Thymus (tissue), 11 donors: ENCODE measurements around the gene TUB. TPM values are rescaled to one million over a fixed set of nuclear protein-coding genes. Genes with fewer than 3 reads are reported as not detected.

ENCODE experiments used
- DNase-seq, 9 donors: peaks; one replicate each; pipeline ENCODE4 v3.0.0-alpha.2; 2013; ENCODE audit warnings: low spot score in 9 of 9, low read depth in 6 of 9, missing footprints in 1 of 9
- H3K27ac ChIP-seq, 2 donors: one replicate each; pipeline ENCODE4 v1.5.1; 2013; ENCODE audit warnings: control low read depth in 1 of 2, low read depth in 1 of 2, low read length in 1 of 2, mild to moderate bottlenecking in 1 of 2, moderate library complexity in 1 of 2
- H3K27me3 ChIP-seq, 2 donors: one replicate each; pipeline ENCODE4 v1.5.1; 2013; ENCODE audit warnings: low read length in 1 of 2; ENCODE audit not compliant: control insufficient read depth in 2 of 2, insufficient read depth in 1 of 2
- H3K36me3 ChIP-seq, 2 donors: one replicate each; pipeline ENCODE4 v1.5.1; 2013; ENCODE audit warnings: low read length in 1 of 2, mild to moderate bottlenecking in 1 of 2, moderate library complexity in 1 of 2; ENCODE audit not compliant: control insufficient read depth in 2 of 2, insufficient read depth in 2 of 2
- H3K4me1 ChIP-seq, 2 donors: one replicate each; pipeline ENCODE4 v1.5.1; 2013; ENCODE audit warnings: low read length in 2 of 2; ENCODE audit not compliant: control insufficient read depth in 2 of 2, insufficient read depth in 2 of 2
- H3K4me3 ChIP-seq, 2 donors: one replicate each; pipeline ENCODE4 v1.5.1; 2013; ENCODE audit warnings: low read length in 2 of 2, control low read depth in 1 of 2, mild to moderate bottlenecking in 1 of 2
- H3K9me3 ChIP-seq, 2 donors: one replicate each; pipeline ENCODE4 v1.5.1; 2013; ENCODE audit warnings: low read length in 1 of 2, mild to moderate bottlenecking in 1 of 2; ENCODE audit not compliant: control insufficient read depth in 2 of 2, insufficient read depth in 1 of 2
- WGBS: extraction: QIAGEN DNeasy Blood & Tissue Kit; methylation state at CpG from one replicate; pipeline ENCODE4 v1.1.7; 2013; 5-methylcytosine and 5-hydroxymethylcytosine counted together
- polyA plus RNA-seq: library from polyadenylated mRNA; stranded (reverse); fragments of 200-250 nt; gene quantifications from one replicate; pipeline ENCODE4 v1.2.3, GENCODE V29; 2013
- total RNA-seq: library from RNA; stranded (reverse); fragments of 120-200 nt; gene quantifications from one replicate; pipeline ENCODE4 v1.2.4, GENCODE V29; 2013
- donor health status: healthy.

Gene TUB
- total and polyA plus RNA-seq, 2 donors: 0.80 to 2.5 TPM

DNA sequence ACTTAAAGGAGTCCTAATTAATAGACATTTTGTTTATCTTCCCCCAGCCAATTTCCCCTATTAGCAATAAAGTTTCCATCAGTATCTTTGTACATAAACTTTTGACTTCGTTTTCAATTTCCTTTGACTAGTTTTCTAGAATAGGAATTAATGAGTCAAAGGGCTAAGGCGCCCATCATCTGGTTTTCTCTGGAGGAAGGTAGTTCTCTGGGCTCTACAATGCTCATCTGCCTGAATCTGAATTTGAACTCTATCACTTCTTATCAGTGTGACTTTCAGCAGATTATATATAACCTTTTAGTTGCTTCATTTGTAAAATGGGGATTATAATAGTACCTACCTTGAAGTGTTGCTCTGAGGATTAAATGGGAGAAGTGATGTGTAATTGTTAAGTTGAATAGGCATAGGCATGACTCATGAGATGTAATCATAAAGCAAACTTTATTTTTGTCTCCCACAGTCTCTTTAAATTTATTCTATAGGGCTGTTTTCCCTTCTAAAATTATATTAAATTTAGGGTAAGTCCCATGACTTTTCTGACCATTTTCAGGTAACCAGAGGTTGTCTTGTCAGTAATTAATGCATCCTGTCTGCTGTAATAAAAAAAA lies 5.8 kb upstream of the TUB start:
- Histone ChIP-seq H3K4me3 (no peak overlapping the region), H3K27ac (no peak overlapping the region), H3K9me3 (no peaks in the 10 kb centered on the region), H3K27me3 (peaks cover 6 to 32% of the 10 kb centered on the region in 2 donors), H3K36me3 (no peaks in the 10 kb centered on the region), H3K4me1 (peaks cover 0 to 3% of the 10 kb centered on the region in 2 donors)
- WGBS: 73% methylated on average over 2 of the region's 2 CpGs
- no peak for DNase-seq

DNA sequence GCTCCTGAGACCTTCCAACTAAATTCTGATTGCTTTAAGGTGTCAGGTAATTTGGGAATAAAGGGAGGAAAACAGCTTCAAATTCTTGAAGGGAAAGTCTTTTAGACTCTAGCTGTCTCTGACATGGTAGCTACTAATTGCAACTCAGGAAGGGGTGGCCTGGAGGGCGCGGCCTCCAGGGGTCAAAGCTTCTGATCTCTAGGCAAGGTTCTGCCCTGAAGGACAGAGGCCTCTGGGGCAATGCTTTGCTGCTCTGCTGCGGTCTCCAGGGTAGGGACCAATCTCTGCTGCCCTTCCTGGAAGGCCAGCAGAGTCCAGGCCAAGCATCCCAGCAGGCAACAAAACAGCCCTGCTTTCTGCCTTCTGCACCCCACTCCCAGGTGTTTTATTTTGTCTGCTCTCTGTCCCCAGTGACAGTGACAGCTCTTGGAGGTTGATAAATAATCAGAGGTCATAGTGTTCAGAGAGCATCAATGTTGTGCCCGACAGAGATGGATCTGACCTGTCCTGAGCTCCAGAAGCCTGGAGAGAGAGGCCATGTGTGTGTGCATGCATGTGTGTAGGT lies 1.8 kb upstream of the TUB start:
- H3K9me3 ChIP-seq: no peaks in the 10 kb centered on the region
- WGBS: 96% methylated on average over 4 of the region's 4 CpGs

DNA sequence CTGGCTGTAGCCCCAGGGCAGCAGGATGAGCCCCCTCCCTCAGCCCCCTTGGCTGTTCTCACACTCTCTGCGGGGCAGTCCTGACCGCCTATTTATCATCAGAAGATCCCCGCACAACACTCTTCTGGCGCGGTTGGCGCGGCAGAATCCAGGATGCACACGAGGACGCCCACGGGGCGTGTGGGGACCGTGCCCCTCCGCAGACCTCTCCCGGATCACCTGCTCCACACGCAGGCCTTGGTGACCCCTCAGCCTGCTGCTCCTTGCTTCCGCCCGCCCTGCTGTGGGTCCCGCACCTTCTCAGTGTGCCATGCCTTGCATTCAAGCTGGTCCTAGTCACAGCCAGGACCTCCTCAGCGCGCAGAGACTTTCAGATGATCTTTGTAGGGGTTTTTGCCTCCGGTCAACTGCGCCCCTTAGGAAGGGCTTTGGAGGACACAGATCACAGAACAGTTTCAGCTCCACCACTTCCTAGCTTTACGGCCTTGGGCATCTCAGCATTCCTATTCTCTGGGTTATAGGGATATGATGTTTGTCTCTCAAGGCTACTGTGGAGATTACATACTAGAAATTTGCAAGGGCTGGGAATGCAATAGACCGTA lies 841 bp upstream of the TUB start:
- Histone ChIP-seq H3K4me3 (no peak overlapping the region), H3K4me1 (peaks cover 0 to 2% of the 10 kb centered on the region in 2 donors), H3K27me3 (peaks cover 34 to 58% of the 10 kb centered on the region in 2 donors), H3K27ac (no peak overlapping the region), H3K9me3 (no peaks in the 10 kb centered on the region), H3K36me3 (no peaks in the 10 kb centered on the region)
- WGBS: 84% methylated on average over 24 of the region's 24 CpGs
- DNase-seq: no peak

More for the DNA sequence above, 1.8 kb upstream of the TUB start:
- H3K36me3 ChIP-seq: no peaks in the 10 kb centered on the region
- H3K27ac ChIP-seq: no peak overlapping the region
- H3K27me3 ChIP-seq: peaks cover 34 to 52% of the 10 kb centered on the region in 2 donors
- DNase-seq: no peak
- no peak overlapping the region for H3K4me3 ChIP-seq
- peaks cover 0 to 2% of the 10 kb centered on the region in 2 donors for H3K4me1 ChIP-seq

DNA sequence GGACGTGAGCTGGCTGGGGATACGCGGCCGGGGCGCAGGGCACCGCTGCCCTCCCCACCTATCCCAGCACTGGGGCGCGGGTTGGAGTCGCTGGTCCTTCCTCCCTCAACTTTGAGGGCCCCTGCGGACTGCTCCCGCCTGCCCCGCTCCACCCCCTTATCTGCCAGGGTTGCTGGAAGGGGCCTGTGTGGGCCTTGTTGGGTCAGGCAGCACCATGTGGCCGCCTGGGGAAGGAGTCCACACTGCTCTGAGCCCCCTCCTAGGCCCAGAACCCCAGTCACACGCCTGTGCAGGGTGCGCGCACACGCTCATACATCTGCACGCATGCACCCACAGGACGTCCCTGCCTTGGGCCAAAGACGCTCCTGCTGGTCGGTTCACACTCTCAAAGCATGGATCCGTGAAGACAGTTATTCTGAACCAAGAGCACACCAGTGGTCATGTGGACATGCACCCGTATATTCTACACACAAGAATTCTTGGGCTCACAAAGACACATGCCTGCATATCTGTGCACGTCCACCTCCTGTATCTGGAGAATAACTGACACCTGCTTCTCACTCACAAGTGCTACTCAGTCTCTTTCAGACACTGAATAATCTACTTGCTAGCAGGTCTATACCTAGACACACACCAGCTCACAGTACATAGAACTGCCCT lies 710 bp downstream of the TUB start:
- Histone ChIP-seq H3K27ac (no peak overlapping the region), H3K9me3 (no peaks in the 10 kb centered on the region), H3K4me3 (peak overlapping the region; percentile 13 to 37), H3K4me1 (peaks cover 0 to 2% of the 10 kb centered on the region in 2 donors), H3K27me3 (peaks cover 34 to 63% of the 10 kb centered on the region in 2 donors), H3K36me3 (no peaks in the 10 kb centered on the region)
- WGBS: 54% methylated on average over 24 of the region's 24 CpGs
- no peak for DNase-seq

DNA sequence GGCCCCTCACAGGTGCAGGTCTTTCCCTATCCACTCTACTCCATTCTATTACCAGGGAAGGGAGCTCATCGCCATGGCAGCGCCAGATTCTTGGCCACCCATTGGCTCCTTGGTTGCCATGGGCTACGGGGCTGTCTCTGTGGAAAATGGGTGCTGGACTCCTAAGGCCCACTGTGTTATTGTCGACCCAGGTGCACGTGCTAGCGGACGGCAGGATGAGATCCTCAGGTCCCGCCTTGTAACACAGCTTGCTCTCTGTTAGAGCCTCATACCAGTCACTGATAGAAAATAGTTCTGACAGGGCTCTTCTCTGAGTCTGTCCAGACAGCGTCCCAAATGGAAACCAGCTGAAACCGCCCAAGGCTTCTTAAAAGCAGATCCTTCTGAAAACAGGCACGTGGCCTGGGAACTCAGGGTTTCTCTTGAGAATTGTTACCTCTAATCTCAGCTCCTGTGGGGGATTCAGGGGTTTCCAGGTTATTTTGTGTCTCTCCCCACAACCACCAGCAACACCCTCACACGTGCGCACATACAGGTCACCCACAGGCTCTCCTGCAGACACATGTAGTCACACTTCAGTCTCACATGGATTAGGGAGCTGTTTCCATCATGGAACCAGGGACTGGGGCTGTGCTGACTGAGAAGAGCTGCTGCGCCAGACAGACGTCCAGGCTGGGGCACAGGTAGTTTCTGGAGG lies 1.5 kb downstream of the TUB start:
- peaks cover 34 to 63% of the 10 kb centered on the region in 2 donors for H3K27me3 ChIP-seq
- no peak for DNase-seq
- no peaks in the 10 kb centered on the region for H3K9me3 ChIP-seq
- H3K36me3 ChIP-seq: no peaks in the 10 kb centered on the region
- peaks cover 0 to 2% of the 10 kb centered on the region in 2 donors for H3K4me1 ChIP-seq
- H3K4me3 ChIP-seq: no peak overlapping the region
- no peak overlapping the region for H3K27ac ChIP-seq
- WGBS: 93% methylated on average over 15 of the region's 15 CpGs

DNA sequence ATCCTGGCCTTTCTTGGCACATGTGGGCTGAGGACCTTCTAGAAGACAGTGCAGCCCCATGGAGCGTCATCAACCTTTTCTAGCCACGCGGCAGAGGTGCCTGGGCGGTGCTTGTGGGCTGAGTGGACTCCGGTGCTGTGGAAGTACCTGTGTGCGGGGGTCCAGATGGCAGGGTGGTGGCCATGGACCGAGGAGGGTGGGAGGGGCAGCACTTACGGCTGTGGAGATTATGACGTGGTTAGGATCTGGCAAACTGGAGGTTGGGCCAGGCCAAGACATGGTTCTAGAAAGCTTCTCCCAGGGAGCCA lies 2.0 kb downstream of the TUB start:
- 86% methylated on average over 9 of the region's 9 CpGs for WGBS
- Histone ChIP-seq H3K36me3 (no peaks in the 10 kb centered on the region), H3K27ac (no peak overlapping the region), H3K4me1 (peaks cover 0 to 2% of the 10 kb centered on the region in 2 donors), H3K9me3 (no peaks in the 10 kb centered on the region), H3K4me3 (no peak overlapping the region), H3K27me3 (peaks cover 34 to 63% of the 10 kb centered on the region in 2 donors)
- no peak for DNase-seq

DNA sequence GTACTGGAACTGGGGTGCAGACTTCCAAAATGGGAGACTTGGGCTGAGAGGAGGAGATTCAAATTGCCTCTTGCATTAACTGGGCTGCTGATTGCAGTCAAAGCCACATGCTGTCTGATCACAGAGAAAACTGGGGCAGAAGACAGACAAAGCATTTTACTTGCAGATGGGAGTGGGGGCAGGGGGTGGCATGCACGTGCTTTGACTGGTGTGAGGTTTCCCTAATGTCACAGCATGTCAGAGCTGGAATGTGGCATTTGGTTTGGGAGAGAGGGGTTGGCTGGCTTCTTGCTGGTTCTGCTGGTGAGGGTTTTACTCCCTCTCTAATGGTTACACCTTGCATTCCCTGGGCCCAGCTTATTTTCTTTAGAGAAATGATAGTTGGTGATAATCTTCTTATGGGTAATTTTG lies 2.9 kb downstream of the TUB start:
- H3K27ac ChIP-seq: no peak overlapping the region
- no peak overlapping the region for H3K4me3 ChIP-seq
- peaks cover 0 to 2% of the 10 kb centered on the region in 2 donors for H3K4me1 ChIP-seq
- H3K9me3 ChIP-seq: no peaks in the 10 kb centered on the region
- H3K36me3 ChIP-seq: no peaks in the 10 kb centered on the region
- 75% methylated on average over 1 of the region's 1 CpG for WGBS
- H3K27me3 ChIP-seq: peaks cover 34 to 57% of the 10 kb centered on the region in 2 donors
- DNase-seq: no peak

DNA sequence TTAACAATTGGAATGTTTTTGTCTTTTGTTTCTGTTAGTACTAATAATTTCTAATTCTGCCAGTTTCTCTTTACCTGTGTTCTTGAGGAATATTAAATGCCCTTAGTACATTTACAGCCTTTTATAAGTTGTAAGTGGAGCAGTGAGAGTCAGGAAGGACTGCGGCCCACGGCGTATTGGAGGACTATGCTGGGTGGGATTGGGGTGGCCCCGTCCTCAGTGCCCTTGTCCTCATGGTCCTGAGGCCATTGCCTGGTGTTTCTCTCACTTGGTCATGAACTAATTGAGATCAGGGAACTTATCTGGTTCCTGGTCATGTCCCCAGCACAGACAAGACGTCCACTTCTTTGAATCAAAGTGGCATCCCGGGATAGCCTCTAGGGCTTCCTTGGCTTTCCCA lies 3.3 kb downstream of the TUB start:
- Histone ChIP-seq H3K4me1 (peaks cover 0 to 2% of the 10 kb centered on the region in 2 donors), H3K27ac (no peak overlapping the region), H3K36me3 (no peaks in the 10 kb centered on the region), H3K4me3 (no peak overlapping the region), H3K9me3 (no peaks in the 10 kb centered on the region), H3K27me3 (peaks cover 32 to 52% of the 10 kb centered on the region in 2 donors)
- no peak for DNase-seq
- WGBS: 94% methylated on average over 6 of the region's 6 CpGs
